ENCODE data around the gene CAMK1D. TPM values are rescaled to one million over a fixed set of nuclear protein-coding genes. Genes with fewer than 3 reads are reported as not detected.

Gene CAMK1D
- total and polyA plus RNA-seq, 2 experiments from 2014 or later: 4.6 to 7.2 TPM

- DNase-seq (ENCODE audit: low spot score) (no peak), ATAC-seq (no peak)
- Histone ChIP-seq H3K4me1 (ENCODE audit: insufficient read depth) (peaks cover 18% of the 10 kb centered on the region), H3K27ac (ENCODE audit: low read depth) (no peak overlapping the region), H3K79me2 (replicated peaks; ENCODE audit: insufficient read depth) (no peaks in the 10 kb centered on the region), H3K9me2 (ENCODE audit: insufficient read depth) (no peaks in the 10 kb centered on the region), H3F3A (replicated peaks; ENCODE audit: low read depth) (no peaks in the 10 kb centered on the region), H3K4me2 (no peak overlapping the region), H3K27me3 (ENCODE audit: insufficient read depth) (no peaks in the 10 kb centered on the region), H4K20me1 (replicated peaks; ENCODE audit: insufficient read depth) (no peaks in the 10 kb centered on the region), H2AFZ (no peak overlapping the region), H3K4me3 (no peak overlapping the region), H3K36me3 (ENCODE audit: insufficient read depth) (no peaks in the 10 kb centered on the region)
- Mint-ChIP-seq H3K27me3 (ENCODE audit: insufficient read depth, low read depth, poor library complexity) (peaks cover 14% of the 10 kb centered on the region), H3K4me3 (no peak overlapping the region), H3K9me3 (no peaks in the 10 kb centered on the region), H3K4me1 (peaks cover 41% of the 10 kb centered on the region), H3K27ac (no peak overlapping the region), H3K36me3 (ENCODE audit: low read depth) (no peaks in the 10 kb centered on the region)
- TF ChIP-seq CREB1 (CRISPR knock-in tag; IDR thresholded peaks at IDR 0.05; ENCODE audit: low read depth) (no peak), EZH2phosphoT487 (IDR thresholded peaks at IDR 0.05; ENCODE audit: unreplicated experiment) (no peak), POLR2AphosphoS5 (IDR thresholded peaks at IDR 0.05; ENCODE audit: low read depth) (no peak)
- TF ChIP-seq, protein P1, sequence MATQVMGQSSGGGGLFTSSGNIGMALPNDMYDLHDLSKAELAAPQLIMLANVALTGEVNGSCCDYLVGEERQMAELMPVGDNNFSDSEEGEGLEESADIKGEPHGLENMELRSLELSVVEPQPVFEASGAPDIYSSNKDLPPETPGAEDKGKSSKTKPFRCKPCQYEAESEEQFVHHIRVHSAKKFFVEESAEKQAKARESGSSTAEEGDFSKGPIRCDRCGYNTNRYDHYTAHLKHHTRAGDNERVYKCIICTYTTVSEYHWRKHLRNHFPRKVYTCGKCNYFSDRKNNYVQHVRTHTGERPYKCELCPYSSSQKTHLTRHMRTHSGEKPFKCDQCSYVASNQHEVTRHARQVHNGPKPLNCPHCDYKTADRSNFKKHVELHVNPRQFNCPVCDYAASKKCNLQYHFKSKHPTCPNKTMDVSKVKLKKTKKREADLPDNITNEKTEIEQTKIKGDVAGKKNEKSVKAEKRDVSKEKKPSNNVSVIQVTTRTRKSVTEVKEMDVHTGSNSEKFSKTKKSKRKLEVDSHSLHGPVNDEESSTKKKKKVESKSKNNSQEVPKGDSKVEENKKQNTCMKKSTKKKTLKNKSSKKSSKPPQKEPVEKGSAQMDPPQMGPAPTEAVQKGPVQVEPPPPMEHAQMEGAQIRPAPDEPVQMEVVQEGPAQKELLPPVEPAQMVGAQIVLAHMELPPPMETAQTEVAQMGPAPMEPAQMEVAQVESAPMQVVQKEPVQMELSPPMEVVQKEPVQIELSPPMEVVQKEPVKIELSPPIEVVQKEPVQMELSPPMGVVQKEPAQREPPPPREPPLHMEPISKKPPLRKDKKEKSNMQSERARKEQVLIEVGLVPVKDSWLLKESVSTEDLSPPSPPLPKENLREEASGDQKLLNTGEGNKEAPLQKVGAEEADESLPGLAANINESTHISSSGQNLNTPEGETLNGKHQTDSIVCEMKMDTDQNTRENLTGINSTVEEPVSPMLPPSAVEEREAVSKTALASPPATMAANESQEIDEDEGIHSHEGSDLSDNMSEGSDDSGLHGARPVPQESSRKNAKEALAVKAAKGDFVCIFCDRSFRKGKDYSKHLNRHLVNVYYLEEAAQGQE (IDR thresholded peaks at IDR 0.05; ENCODE audit: unreplicated experiment): no peak
- TF ChIP-seq, protein P2, sequence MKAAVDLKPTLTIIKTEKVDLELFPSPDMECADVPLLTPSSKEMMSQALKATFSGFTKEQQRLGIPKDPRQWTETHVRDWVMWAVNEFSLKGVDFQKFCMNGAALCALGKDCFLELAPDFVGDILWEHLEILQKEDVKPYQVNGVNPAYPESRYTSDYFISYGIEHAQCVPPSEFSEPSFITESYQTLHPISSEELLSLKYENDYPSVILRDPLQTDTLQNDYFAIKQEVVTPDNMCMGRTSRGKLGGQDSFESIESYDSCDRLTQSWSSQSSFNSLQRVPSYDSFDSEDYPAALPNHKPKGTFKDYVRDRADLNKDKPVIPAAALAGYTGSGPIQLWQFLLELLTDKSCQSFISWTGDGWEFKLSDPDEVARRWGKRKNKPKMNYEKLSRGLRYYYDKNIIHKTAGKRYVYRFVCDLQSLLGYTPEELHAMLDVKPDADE (IDR thresholded peaks at IDR 0.05): no peak
These were observed 362.0 kb downstream of the CAMK1D start for GRCh38 chr10:12711350-12711708.

DNA sequence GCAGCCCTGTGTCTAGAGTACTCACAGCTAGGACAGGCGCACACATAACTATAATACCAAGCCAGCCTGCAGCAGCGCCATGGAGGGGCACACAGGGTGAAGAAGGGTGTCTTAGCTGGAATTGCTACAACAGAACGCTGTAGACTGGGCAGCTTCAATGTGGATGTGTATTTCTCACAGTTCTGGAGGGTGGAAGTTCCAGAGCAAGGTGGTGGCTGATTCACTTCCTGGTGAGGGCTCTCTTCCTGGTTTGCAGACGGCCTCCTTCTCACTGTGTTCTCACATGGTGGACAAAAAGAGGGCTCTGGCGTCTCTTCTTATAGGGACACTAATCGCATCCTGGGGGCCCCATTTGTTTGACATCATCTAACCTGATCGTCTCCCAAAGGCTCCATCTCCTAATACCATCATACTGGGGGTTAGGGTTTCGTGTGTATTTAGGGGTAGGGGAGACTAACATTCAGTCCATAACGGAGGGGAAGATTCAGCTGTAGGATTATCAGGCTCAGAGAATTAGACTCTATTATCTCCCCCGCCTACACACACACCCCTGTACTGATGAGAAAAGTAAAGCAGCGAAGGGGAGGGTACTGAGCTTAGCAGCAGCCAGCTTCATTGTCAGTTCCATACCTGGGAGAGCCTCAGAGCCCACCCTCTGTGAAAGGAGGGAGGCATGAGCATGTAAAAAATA lies 363.1 kb downstream of the CAMK1D start:
- no peak overlapping the region for H3K4me3 Mint-ChIP-seq
- Histone ChIP-seq H3K4me3 (no peak overlapping the region), H3K4me1 (ENCODE audit: insufficient read depth) (peaks cover 12% of the 10 kb centered on the region), H3K36me3 (ENCODE audit: insufficient read depth) (no peaks in the 10 kb centered on the region), H3K27ac (ENCODE audit: low read depth) (no peak overlapping the region), H3F3A (replicated peaks; ENCODE audit: low read depth) (no peaks in the 10 kb centered on the region), H2AFZ (no peak overlapping the region), H3K4me2 (no peak overlapping the region), H4K20me1 (replicated peaks; ENCODE audit: insufficient read depth) (no peaks in the 10 kb centered on the region), H3K9me2 (ENCODE audit: insufficient read depth) (no peaks in the 10 kb centered on the region), H3K27me3 (ENCODE audit: insufficient read depth) (no peaks in the 10 kb centered on the region), H3K79me2 (replicated peaks; ENCODE audit: insufficient read depth) (no peaks in the 10 kb centered on the region)
- no peaks in the 10 kb centered on the region for H3K9me3 Mint-ChIP-seq
- DNase-seq (ENCODE audit: low spot score): no peak
- peaks cover 32% of the 10 kb centered on the region for H3K4me1 Mint-ChIP-seq
- H3K36me3 Mint-ChIP-seq (ENCODE audit: low read depth): no peaks in the 10 kb centered on the region
- no peak for ATAC-seq
- peaks cover 14% of the 10 kb centered on the region for H3K27me3 Mint-ChIP-seq (ENCODE audit: insufficient read depth, low read depth, poor library complexity)
- H3K27ac Mint-ChIP-seq: no peak overlapping the region
- TF ChIP-seq NANOG (IDR thresholded peaks at IDR 0.05; ENCODE audit: borderline replicate concordance) (no peak), ZNF331 (CRISPR knock-in tag; IDR thresholded peaks at IDR 0.05; ENCODE audit: low read depth) (no peak), ZNF462 (CRISPR knock-in tag; IDR thresholded peaks at IDR 0.05) (no peak)
- TF ChIP-seq, protein P2 (IDR thresholded peaks at IDR 0.05): no peak
